H9 (cell line): ENCODE measurements around the gene AFAP1. TPM values are rescaled to one million over a fixed set of nuclear protein-coding genes. Genes with fewer than 3 reads are reported as not detected.

ENCODE experiments used
- DNase-seq: peaks from one replicate; pipeline ENCODE4 v3.0.0-alpha.2; 2017
- H2AFZ ChIP-seq: one replicate; pipeline ENCODE4 v1.6.1; 2013; ENCODE audit warnings: mild to moderate bottlenecking, low read length, control low read depth, moderate library complexity
- H2AK5ac ChIP-seq: 2 replicates; pipeline ENCODE4 v1.6.1; 2013; ENCODE audit warnings: low read length, control low read depth, mixed read lengths; ENCODE audit not compliant: insufficient read length
- H2BK120ac ChIP-seq: one replicate; pipeline ENCODE4 v1.6.1; 2013; ENCODE audit warnings: low read depth, mild to moderate bottlenecking, low read length, control low read depth, inconsistent platforms; ENCODE audit not compliant: poor library complexity, severe bottlenecking
- H2BK12ac ChIP-seq: 2 replicates; pipeline ENCODE4 v1.6.1; 2013; ENCODE audit warnings: low read length, control low read depth, mixed read lengths, low read depth; ENCODE audit not compliant: insufficient read length
- H2BK15ac ChIP-seq: 2 replicates; pipeline ENCODE4 v1.6.1; 2013; ENCODE audit warnings: low read depth, low read length, control low read depth
- H2BK20ac ChIP-seq: one replicate; pipeline ENCODE4 v1.6.1; 2013; ENCODE audit warnings: low read depth, mild to moderate bottlenecking, low read length, control low read depth, inconsistent platforms; ENCODE audit not compliant: poor library complexity, severe bottlenecking
- H2BK5ac ChIP-seq: 2 replicates; pipeline ENCODE4 v1.6.1; 2013; ENCODE audit warnings: low read length, control low read depth, mixed read lengths; ENCODE audit not compliant: insufficient read length
- H3K14ac ChIP-seq: 2 replicates; pipeline ENCODE4 v1.6.1; 2013; ENCODE audit warnings: low read length, control low read depth; ENCODE audit not compliant: insufficient read depth
- H3K18ac ChIP-seq: 2 replicates; pipeline ENCODE4 v1.6.1; 2013; ENCODE audit warnings: low read depth, mild to moderate bottlenecking, mixed read lengths, low read length, control low read depth; ENCODE audit not compliant: insufficient read length
- H3K23ac ChIP-seq: 2 replicates; pipeline ENCODE4 v1.6.1; 2013; ENCODE audit warnings: low read length, control low read depth, mixed read lengths, low read depth; ENCODE audit not compliant: insufficient read length
- H3K23me2 ChIP-seq: 2 replicates; pipeline ENCODE4 v1.6.1; 2013; ENCODE audit warnings: low read depth, mild to moderate bottlenecking, mixed read lengths, low read length, control low read depth; ENCODE audit not compliant: insufficient read length, poor library complexity, severe bottlenecking
- H3K27ac ChIP-seq: 2 replicates; pipeline ENCODE4 v1.5.1; 2013; ENCODE audit warnings: low read length, control low read depth, mixed read lengths, low read depth; ENCODE audit not compliant: insufficient read length
- H3K27me3 ChIP-seq: 2 replicates; pipeline ENCODE4 v1.6.1; 2013; ENCODE audit warnings: low read length, control low read depth, inconsistent platforms; ENCODE audit not compliant: insufficient read depth
- H3K4ac ChIP-seq: 2 replicates; pipeline ENCODE4 v1.6.1; 2013; ENCODE audit warnings: low read depth, mild to moderate bottlenecking, control low read depth, inconsistent platforms, low read length, moderate library complexity
- H3K4me1 ChIP-seq: 2 replicates; pipeline ENCODE4 v1.6.1; 2013; ENCODE audit warnings: low read length, control low read depth, inconsistent platforms; ENCODE audit not compliant: insufficient read depth
- H3K4me2 ChIP-seq: 2 replicates; pipeline ENCODE4 v1.6.1; 2013; ENCODE audit warnings: low read length, control low read depth, mixed read lengths; ENCODE audit not compliant: insufficient read length, insufficient read depth
- H3K56ac ChIP-seq: 2 replicates; pipeline ENCODE4 v1.6.1; 2013; ENCODE audit warnings: low read depth, mild to moderate bottlenecking, mixed read lengths, low read length, control low read depth; ENCODE audit not compliant: insufficient read length
- H3K79me1 ChIP-seq: 2 replicates; pipeline ENCODE4 v1.6.1; 2013; ENCODE audit warnings: low read depth, mild to moderate bottlenecking, moderate library complexity, low read length, control low read depth, inconsistent platforms; ENCODE audit not compliant: insufficient read depth, poor library complexity, severe bottlenecking
- H3K79me2 ChIP-seq: 2 replicates; pipeline ENCODE4 v1.6.1; 2013; ENCODE audit warnings: low read length, control low read depth, inconsistent platforms; ENCODE audit not compliant: insufficient read depth
- H3K9ac ChIP-seq: 2 replicates; pipeline ENCODE4 v1.6.1; 2013; ENCODE audit warnings: low read length, control low read depth, mixed read lengths; ENCODE audit not compliant: insufficient read length; ENCODE audit errors: extremely low read depth
- H3K9me3 ChIP-seq: one replicate; pipeline ENCODE4 v1.6.1; 2013; ENCODE audit warnings: low read depth, low read length, inconsistent platforms; ENCODE audit not compliant: control insufficient read depth
- H3T11ph ChIP-seq: one replicate; pipeline ENCODE4 v1.6.1; 2013; ENCODE audit warnings: mild to moderate bottlenecking, low read length, control low read depth, inconsistent platforms
- H4K20me1 ChIP-seq: one replicate; pipeline ENCODE4 v1.6.1; 2013; ENCODE audit not compliant: control insufficient read depth, insufficient read length, insufficient read depth
- H4K5ac ChIP-seq: 2 replicates; pipeline ENCODE4 v1.6.1; 2013; ENCODE audit warnings: low read depth, mild to moderate bottlenecking, mixed read lengths, low read length, control low read depth; ENCODE audit not compliant: insufficient read length
- H4K8ac ChIP-seq: replicated peaks from 2 replicates; pipeline ENCODE4 v1.6.1; 2013; ENCODE audit warnings: low read length, control low read depth, mixed read lengths, low read depth; ENCODE audit not compliant: insufficient read length
- H4K91ac ChIP-seq: 2 replicates; pipeline ENCODE4 v1.6.1; 2013; ENCODE audit warnings: low read depth, mild to moderate bottlenecking, moderate library complexity, mixed read lengths, low read length, control low read depth; ENCODE audit not compliant: insufficient read length
- H3K27ac Mint-ChIP-seq, 3 experiments: 2 replicates in 2 of 3; 3 replicates in 1 of 3; pipeline ENCODE4 v1.8.0; 2020 to 2021; ENCODE audit warnings: mixed read lengths in 3 of 3, mild to moderate bottlenecking in 1 of 3, moderate library complexity in 1 of 3
- H3K27me3 Mint-ChIP-seq: 2 replicates; pipeline ENCODE4 v1.8.0; 2021; ENCODE audit warnings: low read depth, mild to moderate bottlenecking, moderate library complexity, mixed read lengths
- H3K36me3 Mint-ChIP-seq, 3 experiments: 2 replicates in 2 of 3; 3 replicates in 1 of 3; pipeline ENCODE4 v1.8.0; 2020 to 2021; ENCODE audit warnings: low read depth in 3 of 3, mixed read lengths in 3 of 3; ENCODE audit not compliant: insufficient read depth in 1 of 3
- H3K4me1 Mint-ChIP-seq, 2 experiments: 2 replicates each; pipeline ENCODE4 v1.8.0; 2020; ENCODE audit warnings: mixed read lengths in 2 of 2
- H3K4me3 Mint-ChIP-seq, 2 experiments: 2 replicates in 1 of 2; 3 replicates in 1 of 2; pipeline ENCODE4 v1.8.0; 2020 to 2021; ENCODE audit warnings: mild to moderate bottlenecking in 2 of 2, mixed read lengths in 2 of 2, moderate library complexity in 1 of 2
- H3K9me3 Mint-ChIP-seq, 2 experiments: 2 replicates in 1 of 2; 3 replicates in 1 of 2; pipeline ENCODE4 v1.8.0; 2020; ENCODE audit warnings: mild to moderate bottlenecking in 2 of 2, mixed read lengths in 2 of 2, moderate library complexity in 1 of 2
- WGBS: extraction: QIAGEN DNeasy Blood & Tissue Kit; methylation state at CpG from one replicate; pipeline ENCODE4 v1.1.7; 2013; ENCODE audit warnings: missing lambda C conversion rate, low lambda C conversion rate, mixed read lengths; ENCODE audit not compliant: insufficient read length; ENCODE audit errors: extremely low coverage; 5-methylcytosine and 5-hydroxymethylcytosine counted together
- total RNA-seq: library from RNA; stranded (reverse); gene quantifications from 2 replicates; pipeline ENCODE4 v1.2.1, GENCODE V29; 2021
- TF ChIP-seq, protein P1 (sequence below): fragments of 200-600 bp; sonication (generic); conservative IDR thresholded peaks from 3 replicates; pipeline ENCODE4 v1.8.0; 2021; ENCODE audit warnings: antibody characterized with exemption, mild to moderate bottlenecking

Gene AFAP1
- total RNA-seq, 1 experiment from 2014 or later, result 6.5 TPM

DNA sequence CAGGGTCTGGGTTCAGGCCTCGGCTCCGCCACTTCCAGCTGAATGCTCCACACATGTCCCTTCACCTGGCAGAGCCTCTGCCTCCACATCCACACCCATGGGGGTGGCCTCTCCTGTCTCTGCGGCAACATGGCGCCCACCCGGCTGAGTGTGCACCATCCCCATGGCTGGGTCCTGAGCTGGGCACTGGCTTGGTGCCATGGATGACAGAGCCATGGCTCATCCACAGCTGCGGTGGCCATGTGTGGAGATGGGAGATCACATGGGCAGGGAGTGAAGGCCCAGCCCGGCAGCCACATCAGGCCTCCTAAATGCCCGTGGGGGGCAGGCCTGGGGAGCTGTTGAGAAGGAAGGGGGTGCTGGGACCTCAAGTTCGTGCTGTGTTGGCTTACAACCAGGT lies 213.7 kb downstream of the AFAP1 start:
- TF ChIP-seq, protein P1, sequence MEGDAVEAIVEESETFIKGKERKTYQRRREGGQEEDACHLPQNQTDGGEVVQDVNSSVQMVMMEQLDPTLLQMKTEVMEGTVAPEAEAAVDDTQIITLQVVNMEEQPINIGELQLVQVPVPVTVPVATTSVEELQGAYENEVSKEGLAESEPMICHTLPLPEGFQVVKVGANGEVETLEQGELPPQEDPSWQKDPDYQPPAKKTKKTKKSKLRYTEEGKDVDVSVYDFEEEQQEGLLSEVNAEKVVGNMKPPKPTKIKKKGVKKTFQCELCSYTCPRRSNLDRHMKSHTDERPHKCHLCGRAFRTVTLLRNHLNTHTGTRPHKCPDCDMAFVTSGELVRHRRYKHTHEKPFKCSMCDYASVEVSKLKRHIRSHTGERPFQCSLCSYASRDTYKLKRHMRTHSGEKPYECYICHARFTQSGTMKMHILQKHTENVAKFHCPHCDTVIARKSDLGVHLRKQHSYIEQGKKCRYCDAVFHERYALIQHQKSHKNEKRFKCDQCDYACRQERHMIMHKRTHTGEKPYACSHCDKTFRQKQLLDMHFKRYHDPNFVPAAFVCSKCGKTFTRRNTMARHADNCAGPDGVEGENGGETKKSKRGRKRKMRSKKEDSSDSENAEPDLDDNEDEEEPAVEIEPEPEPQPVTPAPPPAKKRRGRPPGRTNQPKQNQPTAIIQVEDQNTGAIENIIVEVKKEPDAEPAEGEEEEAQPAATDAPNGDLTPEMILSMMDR, result no peak
- no peak overlapping the region for H2BK5ac ChIP-seq
- H3K9ac ChIP-seq, result no peak overlapping the region
- H3K79me1 ChIP-seq, result no peaks in the 10 kb centered on the region
- H3K27ac ChIP-seq, result no peak overlapping the region
- no peak overlapping the region for H2BK120ac ChIP-seq
- H3T11ph ChIP-seq, result no peak overlapping the region
- no peak overlapping the region for H2BK20ac ChIP-seq
- H3K18ac ChIP-seq, result no peak overlapping the region
- H3K14ac ChIP-seq, result no peak overlapping the region; the same call in 1 of the 2 replicates
- no peak for DNase-seq
- H3K4ac ChIP-seq, result no peak overlapping the region
- H4K91ac ChIP-seq, result no peak overlapping the region
- no peak overlapping the region for H4K5ac ChIP-seq
- H2AK5ac ChIP-seq, result no peak overlapping the region
- WGBS, result no CpG with 5 or more reads among the region's 9 CpGs
- no peak overlapping the region for H4K8ac ChIP-seq
- H3K4me2 ChIP-seq, result no peak overlapping the region
- no peaks in the 10 kb centered on the region for H3K4me1 Mint-ChIP-seq
- H3K56ac ChIP-seq, result no peak overlapping the region
- peaks cover 8% of the 10 kb centered on the region; the same call in 1 of the 2 replicates for H3K27me3 Mint-ChIP-seq
- no peaks in the 10 kb centered on the region for H4K20me1 ChIP-seq
- H2BK12ac ChIP-seq, result no peak overlapping the region
- peaks cover 8 to 9% of the 10 kb centered on the region in 2 experiments; a peak in 4 of 5 replicates for H3K9me3 Mint-ChIP-seq
- no peak overlapping the region for H3K4me3 Mint-ChIP-seq
- no peak overlapping the region for H3K27ac Mint-ChIP-seq
- no peak overlapping the region for H2AFZ ChIP-seq
- H3K9me3 ChIP-seq, result no peaks in the 10 kb centered on the region
- no peaks in the 10 kb centered on the region for H3K27me3 ChIP-seq
- H3K4me1 ChIP-seq, result no peaks in the 10 kb centered on the region
- peaks cover 0 to 8% (median 3%) of the 10 kb centered on the region in 3 experiments; a peak in 2 of 7 replicates for H3K36me3 Mint-ChIP-seq
- no peak overlapping the region for H2BK15ac ChIP-seq
- no peaks in the 10 kb centered on the region for H3K79me2 ChIP-seq
- H3K23me2 ChIP-seq, result no peaks in the 10 kb centered on the region
- H3K23ac ChIP-seq, result no peak overlapping the region
